Measurements from ENCODE around the gene HDDC2.

Gene HDDC2

DNA sequence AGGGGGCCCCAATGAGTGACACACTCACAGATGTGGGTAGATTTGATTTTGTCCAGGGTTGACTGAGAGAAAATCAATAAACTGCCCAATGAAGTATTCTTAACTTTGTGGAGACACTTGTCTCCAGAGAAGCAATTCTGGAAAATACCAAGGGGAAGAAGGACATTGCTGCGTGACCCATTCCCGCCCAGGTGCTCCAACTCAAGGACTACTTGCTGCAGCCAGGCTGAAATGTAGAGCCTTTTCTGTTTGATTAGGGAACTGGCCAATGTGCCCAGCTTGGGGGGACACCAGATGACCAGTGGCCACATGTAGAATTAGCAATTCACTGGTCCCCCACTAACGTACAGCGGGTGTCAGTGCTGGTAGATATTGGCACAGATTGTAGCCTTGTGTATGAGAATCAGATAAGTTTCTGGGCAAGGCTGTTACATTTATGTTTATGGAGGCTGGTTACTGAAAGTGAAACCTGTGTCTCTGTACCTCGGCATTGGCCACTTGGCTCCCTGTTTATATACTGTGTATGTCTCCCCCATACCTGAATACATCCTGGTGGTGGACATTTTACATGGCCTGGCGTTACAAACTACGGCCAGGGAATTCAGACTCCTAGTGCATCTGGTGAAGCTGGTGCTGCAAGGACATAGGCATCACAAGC lies 32.3 kb downstream of the HDDC2 start:
- no peak overlapping the region for H3K27ac ChIP-seq (ENCODE audit: low read depth, low read length)
- H3K4me1 ChIP-seq (ENCODE audit: insufficient read depth, low read length) = no peaks in the 10 kb centered on the region
- H3K36me3 ChIP-seq (ENCODE audit: insufficient read depth, low read length) = peaks cover 4% of the 10 kb centered on the region
- H3K9ac ChIP-seq (ENCODE audit: low read depth, low read length) = no peak overlapping the region
- H3K9me3 ChIP-seq (ENCODE audit: insufficient read depth, low read depth, low read length) = no peaks in the 10 kb centered on the region
- H3K4me3 ChIP-seq (ENCODE audit: low read length) = no peak overlapping the region
- no peaks in the 10 kb centered on the region for H3K27me3 ChIP-seq (ENCODE audit: insufficient read depth, low read length)
- WGBS = 95% methylated on average over 7 of the region's 7 CpGs

GRCh38 chr6:125268765-125269164 lies 33.0 kb downstream of the HDDC2 start:
- Histone ChIP-seq H3K4me1 (ENCODE audit: insufficient read depth, low read length) (no peaks in the 10 kb centered on the region), H3K4me3 (ENCODE audit: low read length) (no peak overlapping the region), H3K27ac (ENCODE audit: low read depth, low read length) (no peak overlapping the region), H3K9ac (ENCODE audit: low read depth, low read length) (no peak overlapping the region), H3K9me3 (ENCODE audit: insufficient read depth, low read depth, low read length) (no peaks in the 10 kb centered on the region), H3K27me3 (ENCODE audit: insufficient read depth, low read length) (no peaks in the 10 kb centered on the region), H3K36me3 (ENCODE audit: insufficient read depth, low read length) (peaks cover 4% of the 10 kb centered on the region)
- WGBS = 94% methylated on average over 4 of the region's 4 CpGs

DNA sequence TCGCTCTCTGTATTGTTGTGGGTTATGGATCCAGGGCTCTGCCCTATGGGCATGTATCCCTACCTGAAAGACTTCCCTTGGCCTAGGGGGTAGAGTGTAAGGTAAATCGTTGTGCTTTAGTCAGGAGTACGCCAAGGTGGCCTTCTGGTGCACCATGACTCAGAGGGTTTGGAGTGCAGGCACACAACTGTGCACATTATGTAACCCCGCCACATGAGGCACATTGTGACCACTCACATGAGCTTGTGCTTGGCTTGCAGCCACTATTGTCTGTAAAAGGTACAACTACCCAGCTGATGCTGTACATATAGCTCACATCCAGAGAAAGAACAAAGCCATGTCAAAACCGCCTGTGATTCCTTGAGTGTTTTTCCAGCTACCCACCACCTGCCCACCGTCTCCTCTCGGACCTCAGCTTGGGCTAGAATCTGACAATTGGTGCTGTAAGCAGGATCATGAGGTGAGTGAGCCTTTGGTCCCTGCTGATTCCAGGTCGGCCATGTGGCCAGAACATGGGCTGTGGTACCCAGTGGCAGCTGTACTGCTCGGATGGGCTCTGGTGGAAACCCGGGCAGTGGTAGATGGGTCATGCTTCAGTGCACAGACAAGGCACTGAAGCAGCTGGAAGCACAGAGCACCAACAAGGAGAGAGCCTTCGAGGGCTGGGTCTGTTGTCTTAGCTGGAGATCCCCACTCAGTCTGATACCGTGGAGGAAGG lies 33.8 kb downstream of the HDDC2 start:
- WGBS = 95% methylated on average over 12 of the region's 12 CpGs
- Histone ChIP-seq H3K27me3 (ENCODE audit: insufficient read depth, low read length) (no peaks in the 10 kb centered on the region), H3K27ac (ENCODE audit: low read depth, low read length) (no peak overlapping the region), H3K9me3 (ENCODE audit: insufficient read depth, low read depth, low read length) (no peaks in the 10 kb centered on the region), H3K36me3 (ENCODE audit: insufficient read depth, low read length) (peaks cover 4% of the 10 kb centered on the region), H3K9ac (ENCODE audit: low read depth, low read length) (no peak overlapping the region), H3K4me1 (ENCODE audit: insufficient read depth, low read length) (no peaks in the 10 kb centered on the region), H3K4me3 (ENCODE audit: low read length) (no peak overlapping the region)

GRCh38 chr6:125264476-125264875 lies 37.3 kb downstream of the HDDC2 start:
- Histone ChIP-seq H3K27ac (ENCODE audit: low read depth, low read length) (no peak overlapping the region), H3K4me1 (ENCODE audit: insufficient read depth, low read length) (no peaks in the 10 kb centered on the region), H3K9me3 (ENCODE audit: insufficient read depth, low read depth, low read length) (no peaks in the 10 kb centered on the region), H3K36me3 (ENCODE audit: insufficient read depth, low read length) (no peaks in the 10 kb centered on the region), H3K27me3 (ENCODE audit: insufficient read depth, low read length) (no peaks in the 10 kb centered on the region), H3K9ac (ENCODE audit: low read depth, low read length) (no peak overlapping the region), H3K4me3 (ENCODE audit: low read length) (no peak overlapping the region)
- WGBS = 88% methylated on average over 1 of the region's 4 CpGs

DNA sequence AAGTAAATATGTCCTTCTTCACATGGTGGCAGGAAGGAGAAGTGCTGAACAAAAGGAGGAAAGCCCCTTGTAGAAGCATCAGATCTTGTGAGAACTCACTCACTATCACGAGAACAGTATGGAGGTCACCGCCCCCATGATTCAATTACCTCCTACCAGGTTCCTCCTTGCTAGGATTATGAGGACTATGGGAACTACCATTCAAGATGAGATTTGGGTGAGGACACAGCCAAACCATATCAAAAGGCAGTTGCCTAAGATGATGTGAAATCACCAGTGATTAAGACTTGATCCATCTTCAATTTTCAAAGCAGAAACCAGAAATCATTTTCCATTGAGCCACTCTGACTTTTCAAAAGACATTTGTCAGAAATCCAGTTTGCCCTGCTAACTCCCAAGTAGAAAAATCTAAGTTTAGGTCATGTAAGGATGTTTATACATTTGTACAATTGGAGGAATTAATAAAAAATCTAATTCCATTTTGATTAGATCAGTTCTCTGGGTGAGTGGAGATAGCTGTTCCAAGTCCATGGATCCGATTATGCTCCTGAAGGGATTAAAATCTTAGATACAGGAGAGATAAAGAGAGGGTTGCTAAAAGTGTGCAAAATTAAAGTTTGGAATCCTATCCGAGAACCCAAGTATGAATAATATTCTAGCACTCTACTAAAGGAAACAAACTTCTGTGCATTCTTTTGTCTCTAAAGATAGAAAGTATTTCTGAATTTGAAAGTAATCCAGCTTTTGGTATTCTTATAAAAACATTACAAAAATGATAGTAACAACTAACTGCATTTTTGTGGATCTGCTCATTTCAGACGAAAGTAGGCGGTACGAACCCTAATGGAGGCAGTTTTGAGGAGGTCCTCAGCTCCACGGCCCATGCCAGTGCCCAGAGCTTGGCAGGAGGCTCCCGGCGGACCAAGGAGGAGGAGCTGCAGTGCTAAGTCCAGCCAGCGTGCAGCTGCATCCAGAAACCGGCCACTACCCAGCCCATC lies 39.5 kb downstream of the HDDC2 start:
- no peaks in the 10 kb centered on the region for H3K4me1 ChIP-seq (ENCODE audit: insufficient read depth, low read length)
- no peak overlapping the region for H3K4me3 ChIP-seq (ENCODE audit: low read length)
- H3K27me3 ChIP-seq (ENCODE audit: insufficient read depth, low read length) = no peaks in the 10 kb centered on the region
- no peaks in the 10 kb centered on the region for H3K36me3 ChIP-seq (ENCODE audit: insufficient read depth, low read length)
- no peak overlapping the region for H3K9ac ChIP-seq (ENCODE audit: low read depth, low read length)
- no peaks in the 10 kb centered on the region for H3K9me3 ChIP-seq (ENCODE audit: insufficient read depth, low read depth, low read length)
- WGBS = 90% methylated on average over 11 of the region's 12 CpGs
- H3K27ac ChIP-seq (ENCODE audit: low read depth, low read length) = no peak overlapping the region

- Histone ChIP-seq H3K4me3 (ENCODE audit: low read length) (no peak overlapping the region), H3K4me1 (ENCODE audit: insufficient read depth, low read length) (no peaks in the 10 kb centered on the region), H3K9ac (ENCODE audit: low read depth, low read length) (no peak overlapping the region), H3K27ac (ENCODE audit: low read depth, low read length) (no peak overlapping the region), H3K27me3 (ENCODE audit: insufficient read depth, low read length) (no peaks in the 10 kb centered on the region), H3K36me3 (ENCODE audit: insufficient read depth, low read length) (no peaks in the 10 kb centered on the region), H3K9me3 (ENCODE audit: insufficient read depth, low read depth, low read length) (no peaks in the 10 kb centered on the region)
- 86% methylated on average over 2 of the region's 2 CpGs for WGBS
These were observed 42.4 kb downstream of the HDDC2 start for GRCh38 chr6:125259354-125259736.

GRCh38 chr6:125258651-125259353 lies 43.0 kb downstream of the HDDC2 start:
- Histone ChIP-seq H3K4me1 (ENCODE audit: insufficient read depth, low read length) (no peaks in the 10 kb centered on the region), H3K36me3 (ENCODE audit: insufficient read depth, low read length) (no peaks in the 10 kb centered on the region), H3K9ac (ENCODE audit: low read depth, low read length) (no peak overlapping the region), H3K27me3 (ENCODE audit: insufficient read depth, low read length) (no peaks in the 10 kb centered on the region), H3K27ac (ENCODE audit: low read depth, low read length) (no peak overlapping the region), H3K4me3 (ENCODE audit: low read length) (no peak overlapping the region), H3K9me3 (ENCODE audit: insufficient read depth, low read depth, low read length) (no peaks in the 10 kb centered on the region)
- 100% methylated on average over 2 of the region's 2 CpGs for WGBS

DNA sequence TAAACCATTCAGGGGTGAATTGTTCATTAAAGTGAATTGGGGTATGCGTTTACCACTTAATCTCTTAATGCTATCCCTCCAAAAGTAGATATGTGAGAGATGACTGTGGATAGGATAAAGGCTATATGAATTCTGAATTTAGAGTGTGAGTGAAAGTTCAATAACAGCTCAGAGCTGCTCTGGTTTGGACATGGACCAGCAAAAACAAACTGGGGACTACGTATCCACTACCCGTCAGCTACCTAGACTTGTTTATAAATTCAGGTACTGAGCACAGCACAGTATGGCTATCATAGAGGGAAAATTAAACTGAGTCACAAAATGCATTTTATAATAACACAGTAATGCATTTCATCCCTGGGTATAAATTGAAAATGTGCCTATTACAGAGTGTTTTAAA lies 44.4 kb downstream of the HDDC2 start:
- H3K4me1 ChIP-seq (ENCODE audit: insufficient read depth, low read length) = peaks cover 3% of the 10 kb centered on the region; the same call in 1 of the 2 replicates
- no peaks in the 10 kb centered on the region for H3K9me3 ChIP-seq (ENCODE audit: insufficient read depth, low read depth, low read length)
- no peak overlapping the region for H3K4me3 ChIP-seq (ENCODE audit: low read length)
- H3K27ac ChIP-seq (ENCODE audit: low read depth, low read length) = no peak overlapping the region
- no peaks in the 10 kb centered on the region for H3K27me3 ChIP-seq (ENCODE audit: insufficient read depth, low read length)
- H3K9ac ChIP-seq (ENCODE audit: low read depth, low read length) = no peak overlapping the region
- 96% methylated on average over 3 of the region's 3 CpGs for WGBS
- no peaks in the 10 kb centered on the region for H3K36me3 ChIP-seq (ENCODE audit: insufficient read depth, low read length)

DNA sequence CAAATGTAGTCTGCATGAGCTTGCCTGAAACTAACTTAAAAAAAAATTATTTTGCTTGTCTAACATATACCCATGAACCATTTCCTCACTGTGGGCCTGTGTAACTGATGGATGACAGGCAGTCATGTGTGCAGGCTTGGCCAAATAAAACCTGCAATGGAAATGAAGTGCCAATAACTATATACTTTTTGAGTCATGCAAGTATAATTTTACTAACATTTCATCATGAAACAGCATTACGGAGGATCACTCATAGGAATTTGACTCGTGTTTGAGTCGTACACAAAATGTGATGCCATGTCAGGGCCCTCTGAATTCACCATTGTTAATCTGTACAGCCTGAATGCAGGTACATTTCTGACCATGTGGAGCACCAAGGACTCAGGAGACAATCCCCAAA lies 46.6 kb downstream of the HDDC2 start:
- 95% methylated on average over 3 of the region's 3 CpGs for WGBS
- no peaks in the 10 kb centered on the region for H3K27me3 ChIP-seq (ENCODE audit: insufficient read depth, low read length)
- no peaks in the 10 kb centered on the region for H3K36me3 ChIP-seq (ENCODE audit: insufficient read depth, low read length)
- peaks cover 13% of the 10 kb centered on the region; the same call in 1 of the 2 replicates for H3K4me1 ChIP-seq (ENCODE audit: insufficient read depth, low read length)
- no peak overlapping the region for H3K9ac ChIP-seq (ENCODE audit: low read depth, low read length)
- no peak overlapping the region for H3K27ac ChIP-seq (ENCODE audit: low read depth, low read length)
- H3K9me3 ChIP-seq (ENCODE audit: insufficient read depth, low read depth, low read length) = no peaks in the 10 kb centered on the region
- no peak overlapping the region for H3K4me3 ChIP-seq (ENCODE audit: low read length)

DNA sequence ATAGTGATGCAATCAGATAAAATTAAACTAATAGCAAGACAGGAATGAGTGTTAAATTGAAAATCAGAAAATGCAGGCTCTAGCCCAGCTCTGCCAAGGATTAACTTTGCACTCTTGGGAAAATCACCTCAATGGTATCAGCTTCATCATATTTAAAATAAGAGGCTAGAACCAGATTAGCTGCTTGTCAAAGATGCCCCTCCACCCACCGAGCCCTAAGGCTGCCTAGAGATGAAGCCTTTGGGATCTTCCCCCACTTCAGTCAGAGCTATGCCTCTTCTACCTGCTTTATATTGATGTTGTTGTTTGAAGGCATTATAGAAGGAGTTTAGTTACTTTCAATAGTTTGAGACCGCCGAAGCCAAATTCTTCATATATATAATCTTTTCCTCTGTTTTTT lies 47.4 kb downstream of the HDDC2 start:
- no peaks in the 10 kb centered on the region for H3K36me3 ChIP-seq (ENCODE audit: insufficient read depth, low read length)
- H3K9ac ChIP-seq (ENCODE audit: low read depth, low read length) = no peak overlapping the region
- H3K4me3 ChIP-seq (ENCODE audit: low read length) = no peak overlapping the region
- no peaks in the 10 kb centered on the region for H3K27me3 ChIP-seq (ENCODE audit: insufficient read depth, low read length)
- H3K4me1 ChIP-seq (ENCODE audit: insufficient read depth, low read length) = peaks cover 13% of the 10 kb centered on the region; the same call in 1 of the 2 replicates
- no peak overlapping the region for H3K27ac ChIP-seq (ENCODE audit: low read depth, low read length)
- 70% methylated on average over 1 of the region's 3 CpGs for WGBS
- H3K9me3 ChIP-seq (ENCODE audit: insufficient read depth, low read depth, low read length) = no peaks in the 10 kb centered on the region
